H1 (cell line): ENCODE measurements around the gene TGFBR2. TPM values are rescaled to one million over a fixed set of nuclear protein-coding genes. Genes with fewer than 3 reads are reported as not detected.

ENCODE experiments used
- CTCF ChIA-PET: fragments of 300-600 bp; sonication (Branson Sonifier 250); formaldehyde crosslinking; loops from one replicate; lab custom pipeline; 2021; ENCODE audit not compliant: partially characterized antibody; lab: Charles Lee
- POLR2A ChIA-PET: fragments of 300-600 bp; sonication (Branson Sonifier 250); formaldehyde crosslinking; loops from one replicate; lab custom pipeline; 2021; ENCODE audit warnings: inconsistent platforms; ENCODE audit not compliant: partially characterized antibody; lab: Charles Lee
- DNase-seq, 2 experiments: peaks; one replicate each; pipeline versions ENCODE4 v3.0.0 to v3.0.0-alpha.2; 2010 to 2022; ENCODE audit warnings: low spot score in 2 of 2, low read depth in 1 of 2, mixed read lengths in 1 of 2
- FAIRE-seq: peaks from 2 replicates; lab custom pipeline; 2011; peaks lifted over from hg19 to GRCh38; lab: Jason Lieb, UNC
- H2AFZ ChIP-seq: 2 replicates; pipeline ENCODE4 v1.8.1; 2012; ENCODE audit warnings: low read length, inconsistent platforms
- H2AK5ac ChIP-seq: 2 replicates; pipeline ENCODE4 v1.6.1; 2013; ENCODE audit warnings: low read depth, low read length
- H2BK120ac ChIP-seq: replicated peaks from 2 replicates; pipeline ENCODE3; 2013; ENCODE audit warnings: low read depth, low read length, inconsistent platforms
- H2BK12ac ChIP-seq: 2 replicates; pipeline ENCODE4 v1.6.1; 2013; ENCODE audit warnings: low read depth, low read length
- H2BK15ac ChIP-seq: 2 replicates; pipeline ENCODE4 v1.6.1; 2013; ENCODE audit warnings: low read length
- H2BK20ac ChIP-seq: 2 replicates; pipeline ENCODE4 v1.6.1; 2013; ENCODE audit warnings: low read length
- H2BK5ac ChIP-seq: 2 replicates; pipeline ENCODE4 v1.6.1; 2013; ENCODE audit warnings: low read depth, low read length
- H3K14ac ChIP-seq: 2 replicates; pipeline ENCODE4 v1.6.1; 2013; ENCODE audit warnings: inconsistent platforms; ENCODE audit not compliant: insufficient read length
- H3K18ac ChIP-seq: 2 replicates; pipeline ENCODE4 v1.6.1; 2013; ENCODE audit warnings: low read length; ENCODE audit errors: extremely low read depth
- H3K23ac ChIP-seq: 2 replicates; pipeline ENCODE4 v1.6.1; 2013; ENCODE audit warnings: inconsistent platforms; ENCODE audit not compliant: insufficient read length
- H3K23me2 ChIP-seq: 2 replicates; pipeline ENCODE4 v1.6.1; 2013; ENCODE audit warnings: low read depth, low read length
- H3K27ac ChIP-seq: 2 replicates; pipeline ENCODE4 v1.6.1; 2011; ENCODE audit warnings: low read depth, low read length, inconsistent platforms
- H3K27me3 ChIP-seq, 4 experiments: replicated peaks in 1 of 4; 1 replicate in 1 of 4; 2 replicates in 3 of 4; pipeline versions ENCODE4 v1.6.1 to v1.8.1; 2011 to 2013; ENCODE audit warnings: low read length in 3 of 4, mild to moderate bottlenecking in 3 of 4, inconsistent platforms in 2 of 4, mixed read lengths in 2 of 4, moderate library complexity in 1 of 4; ENCODE audit not compliant: control insufficient read depth in 3 of 4, insufficient read depth in 3 of 4; ENCODE audit errors: extremely low read depth in 1 of 4
- H3K36me3 ChIP-seq, 4 experiments: 2 replicates each; pipeline versions ENCODE4 v1.6.1 to v1.8.1; 2011 to 2013; ENCODE audit warnings: mild to moderate bottlenecking in 4 of 4, low read length in 3 of 4, moderate library complexity in 2 of 4, control low read depth in 1 of 4, inconsistent platforms in 1 of 4; ENCODE audit not compliant: insufficient read depth in 4 of 4, control insufficient read depth in 2 of 4
- H3K4ac ChIP-seq: replicated peaks from 2 replicates; pipeline ENCODE3; 2013; ENCODE audit warnings: low read length, low read depth, mixed read lengths, inconsistent platforms; ENCODE audit not compliant: insufficient read length
- H3K4me1 ChIP-seq, 4 experiments: replicated peaks in 1 of 4; 1 replicate in 1 of 4; 2 replicates in 3 of 4; pipeline versions ENCODE4 v1.6.1 to v1.8.1; 2011 to 2013; ENCODE audit warnings: low read length in 3 of 4, inconsistent platforms in 2 of 4, mixed read lengths in 1 of 4; ENCODE audit not compliant: insufficient read depth in 4 of 4, control insufficient read depth in 3 of 4
- H3K4me2 ChIP-seq, 2 experiments: 2 replicates each; pipeline versions ENCODE4 v1.6.1 to v1.8.1; 2011 to 2013; ENCODE audit warnings: low read depth in 2 of 2, low read length in 2 of 2, control low read depth in 1 of 2, inconsistent platforms in 1 of 2, mild to moderate bottlenecking in 1 of 2; ENCODE audit not compliant: insufficient read depth in 1 of 2
- H3K4me3 ChIP-seq, 4 experiments: fragments of 200-600, 300-600 bp in 1 of 4; sonication (generic), shearing (Covaris generic), sonication (Bioruptor Twin) in 1 of 4; 2 replicates each; pipeline versions ENCODE4 v1.5.1 to v1.8.1; 2011 to 2016; ENCODE audit warnings: low read length in 4 of 4, low read depth in 3 of 4, control low read depth in 2 of 4, inconsistent platforms in 2 of 4, mild to moderate bottlenecking in 2 of 4, mixed read lengths in 1 of 4, moderate library complexity in 1 of 4; ENCODE audit not compliant: insufficient read depth in 2 of 4; ENCODE audit errors: extremely low read depth in 1 of 4
- H3K56ac ChIP-seq: replicated peaks from 2 replicates; pipeline ENCODE3; 2013; ENCODE audit warnings: low read depth, mild to moderate bottlenecking, mixed read lengths, low read length, inconsistent platforms; ENCODE audit not compliant: insufficient read length
- H3K79me1 ChIP-seq: 2 replicates; pipeline ENCODE4 v1.6.1; 2013; ENCODE audit warnings: low read depth, low read length, control low read depth
- H3K79me2 ChIP-seq, 2 experiments: 2 replicates each; pipeline versions ENCODE4 v1.6.1 to v1.8.1; 2012 to 2013; ENCODE audit warnings: low read length in 2 of 2, mild to moderate bottlenecking in 2 of 2, inconsistent platforms in 1 of 2; ENCODE audit not compliant: insufficient read depth in 2 of 2, control insufficient read depth in 1 of 2
- H3K9ac ChIP-seq, 4 experiments: replicated peaks in 1 of 4; 1 replicate in 1 of 4; 2 replicates in 3 of 4; pipeline versions ENCODE4 v1.6.1 to v1.8.1; 2011 to 2013; ENCODE audit warnings: low read depth in 3 of 4, low read length in 3 of 4, control low read depth in 2 of 4, mild to moderate bottlenecking in 2 of 4, moderate library complexity in 2 of 4, inconsistent platforms in 1 of 4; ENCODE audit errors: extremely low read depth in 1 of 4
- H3K9me3 ChIP-seq, 2 experiments: 2 replicates each; pipeline versions ENCODE4 v1.6.1 to v1.8.1; 2012 to 2013; ENCODE audit warnings: mild to moderate bottlenecking in 2 of 2, moderate library complexity in 2 of 2, control low read depth in 1 of 2, inconsistent platforms in 1 of 2, low read depth in 1 of 2, low read length in 1 of 2, mixed read lengths in 1 of 2; ENCODE audit not compliant: insufficient read depth in 2 of 2
- H4K20me1 ChIP-seq, 2 experiments: replicated peaks in 1 of 2; 2 replicates each; pipeline versions ENCODE3 to v1.8.1; 2011 to 2013; ENCODE audit warnings: inconsistent platforms in 2 of 2, low read length in 2 of 2, mild to moderate bottlenecking in 1 of 2; ENCODE audit not compliant: insufficient read depth in 2 of 2, control insufficient read depth in 1 of 2
- H4K5ac ChIP-seq: 2 replicates; pipeline ENCODE4 v1.6.1; 2013; ENCODE audit warnings: low read length, low read depth, mixed read lengths, inconsistent platforms; ENCODE audit not compliant: insufficient read length
- H4K8ac ChIP-seq: 2 replicates; pipeline ENCODE4 v1.8.0; 2013; ENCODE audit warnings: mild to moderate bottlenecking, moderate library complexity, low read length, inconsistent platforms; ENCODE audit not compliant: insufficient read depth; ENCODE audit errors: extremely low read depth
- H4K91ac ChIP-seq: replicated peaks from 2 replicates; pipeline ENCODE3; 2013; ENCODE audit warnings: low read length, mixed read lengths, inconsistent platforms; ENCODE audit not compliant: insufficient read length
- ATF2 ChIP-seq: IDR thresholded peaks from 2 replicates; pipeline ENCODE4 v1.6.1; 2012; ENCODE audit warnings: low read length, inconsistent platforms
- CBX5 ChIP-seq: fragments of 300-800, 300-1000 bp; sonication (generic); IDR thresholded peaks from 2 replicates; pipeline ENCODE4 v1.7.1; 2016; ENCODE audit warnings: antibody characterized with exemption, low read length, low read depth
- CTBP2 ChIP-seq: IDR thresholded peaks from 2 replicates; pipeline ENCODE4 v1.7.0; 2011; ENCODE audit warnings: borderline replicate concordance, mild to moderate bottlenecking, moderate library complexity, mixed read lengths, low read length; ENCODE audit not compliant: insufficient read depth, insufficient read length
- NANOG ChIP-seq: IDR thresholded peaks from 2 replicates; pipeline ENCODE4 v1.6.1; 2011; ENCODE audit warnings: low read length, low read depth, mild to moderate bottlenecking, inconsistent platforms; ENCODE audit not compliant: insufficient read depth, poor library complexity, severe bottlenecking
- POU5F1 ChIP-seq: IDR thresholded peaks from 2 replicates; pipeline ENCODE4 v1.6.1; 2011; ENCODE audit warnings: low read depth, mild to moderate bottlenecking, low read length, moderate library complexity
- RFX5 ChIP-seq: IDR thresholded peaks from 2 replicates; pipeline ENCODE4 v1.6.1; 2011; ENCODE audit warnings: low read depth, low read length, improper control_type of control experiment, borderline replicate concordance
- SIN3A ChIP-seq, 2 experiments: IDR thresholded peaks in 1 of 2; conservative IDR thresholded peaks in 1 of 2; 2 replicates each; pipeline ENCODE4 v1.6.1; 2011 to 2012; ENCODE audit warnings: low read length in 2 of 2, improper control_type of control experiment in 1 of 2, low read depth in 1 of 2, mild to moderate bottlenecking in 1 of 2
- TCF12 ChIP-seq: IDR thresholded peaks from 2 replicates; pipeline ENCODE4 v1.6.1; 2011; ENCODE audit warnings: low read depth, mild to moderate bottlenecking, low read length
- USF2 ChIP-seq: IDR thresholded peaks from 2 replicates; pipeline ENCODE4 v1.6.1; 2011; ENCODE audit warnings: low read length, improper control_type of control experiment
- WGBS, 2 experiments: shearing (Covaris generic) in 1 of 2; methylation state at CpG; one replicate each; pipeline versions ENCODE4 v1.1.6 to v1.1.7; 2013 to 2015; ENCODE audit warnings: low lambda C conversion rate in 2 of 2, mixed read lengths in 2 of 2, inconsistent platforms in 1 of 2, low coverage in 1 of 2, missing lambda C conversion rate in 1 of 2; ENCODE audit not compliant: insufficient replicate concordance in 2 of 2, insufficient coverage in 1 of 2, insufficient read length in 1 of 2; ENCODE audit errors: extremely low coverage in 1 of 2, missing lambda C conversion rate in 1 of 2; 5-methylcytosine and 5-hydroxymethylcytosine counted together
- polyA plus RNA-seq, 7 experiments: library from polyadenylated mRNA; depleted of rRNA in 3 of 7; stranded (reverse) in 5 of 7; unstranded in 2 of 7; fragments of >200 nt in 5 of 7; fragments of 200-250 nt in 2 of 7; gene quantifications; 1 replicate in 5 of 7; 2 replicates in 1 of 7; 4 replicates in 1 of 7; pipeline versions ENCODE4 v1.2.1 to v1.2.3, GENCODE V29; 2011 to 2013; ENCODE audit warnings: missing spikeins in 2 of 7, mixed read lengths in 2 of 7
- total RNA-seq: library from RNA; stranded (reverse); fragmentation: NEBNext Ultra II Directional; extraction: Animal tissue kit (Norgen Biotek cat#: 25700); gene quantifications from 2 replicates; pipeline ENCODE4 v1.2.1, GENCODE V29; 2021

The TGFBR2 gene
- total and polyA plus RNA-seq, 2 of the 8 experiments (the other 6 are each of a cell fraction or from before 2014, with no cell fraction given), result 4.2 to 7.4 TPM

- no peak overlapping the region for H4K91ac ChIP-seq
- no peak overlapping the region for H2BK15ac ChIP-seq
- DNase-seq, result no peak
- H3K18ac ChIP-seq, result no peak overlapping the region
- no peak overlapping the region for H2BK5ac ChIP-seq
- H2BK120ac ChIP-seq, result no peak overlapping the region
- H3K27ac ChIP-seq, result no peak overlapping the region
- FAIRE-seq, result no peak
- H3K4ac ChIP-seq, result no peak overlapping the region
- no peaks in the 10 kb centered on the region for H3K9me3 ChIP-seq
- H3K79me1 ChIP-seq, result peaks cover 2% of the 10 kb centered on the region; the same call in 1 of the 2 replicates
- H3K4me2 ChIP-seq, result no peak overlapping the region
- no peak overlapping the region for H3K14ac ChIP-seq
- H2AK5ac ChIP-seq, result no peak overlapping the region
- no peak overlapping the region for H3K4me3 ChIP-seq
- 89% methylated on average over 1 of the region's 1 CpG; no CpG with 5 or more reads in 1 of the 2 experiments for WGBS, 2 experiments
- peaks cover 0 to 4% (median 0%) of the 10 kb centered on the region in 4 experiments; a peak in 3 of 7 replicates for H3K4me1 ChIP-seq
- no peak overlapping the region for H2BK20ac ChIP-seq
- H2AFZ ChIP-seq, result no peak overlapping the region
- H3K23ac ChIP-seq, result no peak overlapping the region
- POLR2A ChIA-PET, result interaction anchor here (0.5 to 1.3 kb wide), 3 partner anchors 9 to 348 kb away, joined by 3 to 4 read pairs (median 3); partner anchors contain the start of gene TGFBR2
- H2BK12ac ChIP-seq, result no peak overlapping the region
- CTCF ChIA-PET, result interaction anchor here (0.7 kb wide), 2 partner anchors 9 to 80 kb away, joined by 3 read pairs; no protein-coding TSS in a partner anchor
- H3K23me2 ChIP-seq, result no peaks in the 10 kb centered on the region; the same call in 1 of the 2 replicates
- no peaks in the 10 kb centered on the region for H3K36me3 ChIP-seq
- peaks cover 0 to 2% of the 10 kb centered on the region in 2 experiments for H4K20me1 ChIP-seq
- H3K27me3 ChIP-seq, result no peaks in the 10 kb centered on the region
- H3K79me2 ChIP-seq, result peaks cover 14 to 90% of the 10 kb centered on the region in 2 experiments
- H3K56ac ChIP-seq, result no peak overlapping the region
- H4K5ac ChIP-seq, result no peak overlapping the region
- no peak overlapping the region for H4K8ac ChIP-seq
- no peak overlapping the region for H3K9ac ChIP-seq
- no peak for TF ChIP-seq NANOG
- TF ChIP-seq SIN3A (conservative IDR thresholded peaks at IDR 0.05 in 1 of 2, IDR thresholded peaks at IDR 0.05 in 1 of 2; ENCODE audit: low read depth in 1 of 2, low read length in 2 of 2), result no peak
- TF ChIP-seq CTBP2, result no peak
- no peak for TF ChIP-seq POU5F1
- TF ChIP-seq TCF12, result no peak
- no peak for TF ChIP-seq CBX5
- TF ChIP-seq ATF2, result no peak
- no peak for TF ChIP-seq USF2
- no peak for TF ChIP-seq RFX5
Observed at GRCh38 chr3:30616347-30617027, 10.1 kb downstream of the TGFBR2 start.
